Measurements from ENCODE around the gene SLC49A3. TPM values are rescaled to one million over a fixed set of nuclear protein-coding genes. Genes with fewer than 3 reads are reported as not detected.

SLC49A3 gene
- total and polyA plus RNA-seq, 10 of the 15 experiments (the other 5 are each of a cell fraction or from before 2014, with no cell fraction given) = 0.09 to 0.85 (median 0.18) TPM; not detected in 4

DNA sequence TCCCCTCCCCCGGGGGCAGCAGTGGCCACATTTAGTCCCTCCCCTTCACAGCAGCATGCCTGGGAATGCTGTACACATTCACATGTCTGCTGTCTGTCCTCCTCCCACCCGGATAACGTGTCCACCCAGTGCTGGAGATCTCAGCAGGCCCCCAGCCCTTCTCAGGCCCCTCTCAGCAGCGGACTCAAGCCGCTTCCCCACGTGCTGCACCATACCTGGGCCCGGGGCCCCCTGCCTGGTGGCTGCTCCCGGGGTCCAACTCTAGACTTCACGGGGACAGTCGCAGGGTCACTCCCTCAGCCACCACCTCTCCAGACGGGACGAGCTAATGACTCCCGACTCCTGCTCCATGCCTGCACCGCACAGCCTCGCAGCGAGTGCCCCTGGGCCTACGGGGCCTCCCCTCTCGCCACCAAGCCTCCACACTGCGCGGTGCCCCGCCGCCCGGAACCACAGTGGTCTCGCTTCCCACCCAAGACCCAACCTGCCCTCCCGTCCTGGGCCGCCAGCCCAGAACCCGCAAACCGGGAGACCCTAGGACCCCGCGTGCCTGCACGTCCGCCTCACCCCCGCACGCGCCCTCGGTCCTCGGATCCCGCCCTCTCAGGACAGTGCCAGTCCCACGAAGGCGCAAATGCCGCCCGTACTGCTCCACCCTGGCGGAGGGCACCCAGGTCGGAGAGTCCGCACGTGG is 15.4 kb upstream of the SLC49A3 start (continued):
- TF ChIP-seq ATF7 (IDR thresholded peaks at IDR 0.05; ENCODE audit: low read depth) (no peak), SUZ12 (IDR thresholded peaks at IDR 0.05; ENCODE audit: unreplicated experiment) (no peak), WRNIP1 (IDR thresholded peaks at IDR 0.05; ENCODE audit: borderline replicate concordance, low read depth, low read length) (no peak), NFXL1 (IDR thresholded peaks at IDR 0.05; ENCODE audit: borderline replicate concordance) (no peak)

DNA sequence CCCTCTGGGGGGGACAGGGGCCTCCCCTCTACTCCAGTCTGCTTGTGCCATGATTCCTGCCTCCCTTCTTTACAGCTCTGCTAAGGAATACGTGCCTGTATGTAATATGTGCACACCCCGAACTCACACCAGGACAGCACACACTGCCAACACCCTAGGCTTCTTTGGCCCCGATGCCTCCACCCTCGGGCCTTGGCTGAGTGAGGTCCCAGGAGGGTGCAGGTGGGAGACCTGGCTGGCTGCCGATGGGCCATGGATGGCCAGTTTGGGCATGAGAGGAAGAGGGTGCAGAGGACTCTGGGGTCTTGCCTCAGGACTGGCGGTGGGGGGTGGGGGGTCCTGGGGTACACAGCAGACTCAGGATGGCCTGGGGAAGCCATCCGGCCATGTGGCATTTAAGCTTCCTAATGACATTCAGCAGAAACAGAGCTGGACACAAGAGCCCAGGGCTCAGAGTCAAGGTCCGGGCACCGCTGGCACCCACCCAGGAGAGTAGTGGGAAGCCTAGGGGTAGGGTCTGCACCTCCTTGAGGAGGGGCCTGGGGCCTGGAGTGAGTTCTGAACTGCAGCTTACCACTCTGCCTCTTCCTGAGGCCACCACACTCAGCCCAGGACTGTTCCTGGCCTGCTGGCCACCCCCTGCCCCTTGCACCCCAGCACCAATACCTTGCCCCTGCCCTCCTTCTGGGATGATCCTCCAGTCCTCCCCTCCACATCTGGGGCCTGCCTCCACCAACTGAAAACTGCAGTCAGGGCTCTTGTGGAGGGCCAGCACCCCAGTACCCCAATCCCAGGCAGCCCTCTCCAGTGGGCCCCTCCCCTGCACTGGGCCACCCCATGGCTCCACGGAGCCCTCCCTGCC is 14.6 kb upstream of the SLC49A3 start:
- TF ChIP-seq MAX (IDR thresholded peaks at IDR 0.05; ENCODE audit: low read depth, low read length) (no peak), E2F8 (IDR thresholded peaks at IDR 0.05; ENCODE audit: low read depth, partially characterized antibody) (no peak), TBL1XR1 (IDR thresholded peaks at IDR 0.05; ENCODE audit: low read depth, low read length) (no peak), CHD2 (IDR thresholded peaks at IDR 0.05; ENCODE audit: borderline replicate concordance, low read depth, low read length) (no peak), MTA2 (IDR thresholded peaks at IDR 0.05; ENCODE audit: low read depth) (no peak), HCFC1 (IDR thresholded peaks at IDR 0.05; ENCODE audit: low read length) (no peak), LARP7 (IDR thresholded peaks at IDR 0.05) (no peak)
- Histone ChIP-seq H3K27ac (ENCODE audit: control insufficient read depth, insufficient read depth) (no peak overlapping the region), H3K9ac (ENCODE audit: control insufficient read depth, insufficient read depth, low read length) (no peak overlapping the region), H3K9me3 (replicated peaks; ENCODE audit: control insufficient read depth, insufficient read depth, low read length) (no peaks in the 10 kb centered on the region; the same call in 2 of the 3 replicates), H3K4me1 (ENCODE audit: control insufficient read depth, insufficient read depth, low read length) (peaks cover 8% of the 10 kb centered on the region), H3K79me2 (ENCODE audit: control insufficient read depth, insufficient read depth, low read length) (peaks cover 22% of the 10 kb centered on the region), H4K20me1 (ENCODE audit: control insufficient read depth, insufficient read depth) (no peaks in the 10 kb centered on the region), H2AFZ (ENCODE audit: control insufficient read depth, low read depth, low read length) (no peak overlapping the region), H3K4me3 (no peak overlapping the region), H3K36me3 (ENCODE audit: control insufficient read depth in 2 of 2, insufficient read depth in 2 of 2, low read length in 1 of 2) (0 out of 4 replicates have a peak, but pooled peaks cover 0 to 1% of the 10 kb centered on the region in 2 experiments), H3K27me3 (replicated peaks in 1 of 2; ENCODE audit: control insufficient read depth in 2 of 2, insufficient read depth in 2 of 2, low read length in 1 of 2) (no peaks in the 10 kb centered on the region), H3K4me2 (ENCODE audit: control insufficient read depth, insufficient read depth) (no peak overlapping the region)
- in situ Hi-C loops (cut with MboI) (no loop called here), intact Hi-C loops (cut with micrococcal nuclease; ENCODE audit: unreplicated experiment) (no loop called here)
- RAD21 ChIA-PET (ENCODE audit: unreplicated experiment) = no interaction called here
- FAIRE-seq (no peak), DNase-seq (ENCODE audit: low read depth, low spot score) (no peak), ATAC-seq (no peak)
- POLR2A ChIA-PET = no interaction called here
- SMC1A ChIA-PET (ENCODE audit: uncharacterized antibody, unreplicated experiment) = no interaction called here
- CTCF ChIA-PET = no interaction called here
- 52% methylated on average over 10 of the region's 10 CpGs for WGBS (ENCODE audit: insufficient coverage, insufficient replicate concordance, low lambda C conversion rate, missing lambda C conversion rate)
- BruUV-seq (replicated peaks) = no TSS peak

Measured in GM12878 (cell line).